ENCODE measurements around the gene PCDH19.

The PCDH19 gene

GRCh38 chrX:100297728-100298127 lies 112.3 kb downstream of the PCDH19 start:
- no peak overlapping the region for H3K9ac ChIP-seq (ENCODE audit: low read depth, low read length, poor library complexity, severe bottlenecking)
- no peak overlapping the region for H3K4me3 ChIP-seq (ENCODE audit: low read length, poor library complexity, severe bottlenecking)
- H2AFZ ChIP-seq (ENCODE audit: low read length), result no peak overlapping the region
- no peaks in the 10 kb centered on the region for H3K9me3 ChIP-seq (ENCODE audit: insufficient read depth, low read depth, low read length)
- no peak overlapping the region for H3K4me2 ChIP-seq (ENCODE audit: low read depth, low read length, poor library complexity, severe bottlenecking)
- H3K36me3 ChIP-seq (ENCODE audit: insufficient read depth, low read length), result no peaks in the 10 kb centered on the region
- H3K9me2 ChIP-seq (replicated peaks; ENCODE audit: low read depth, low read length), result no peaks in the 10 kb centered on the region
- no peaks in the 10 kb centered on the region for H3F3A ChIP-seq (ENCODE audit: low read depth)
- H3K27me3 ChIP-seq (ENCODE audit: insufficient read depth, low read length, poor library complexity, severe bottlenecking), result no peaks in the 10 kb centered on the region
- no peaks in the 10 kb centered on the region for H3K4me1 ChIP-seq (ENCODE audit: insufficient read depth, low read length, poor library complexity, severe bottlenecking)
- H3K79me2 ChIP-seq (ENCODE audit: insufficient read depth, low read length), result no peaks in the 10 kb centered on the region
- H4K20me1 ChIP-seq (ENCODE audit: insufficient read depth, low read length, poor library complexity, severe bottlenecking), result no peaks in the 10 kb centered on the region
- TF ChIP-seq CTCF (conservative IDR thresholded peaks at IDR 0.05; ENCODE audit: low read length), result no peak

- H3K4me2 ChIP-seq (ENCODE audit: low read depth, low read length, poor library complexity, severe bottlenecking), result no peak overlapping the region
- H3K9me3 ChIP-seq (ENCODE audit: insufficient read depth, low read depth, low read length), result no peaks in the 10 kb centered on the region
- no peak overlapping the region for H2AFZ ChIP-seq (ENCODE audit: low read length)
- no peaks in the 10 kb centered on the region for H3F3A ChIP-seq (ENCODE audit: low read depth)
- no peaks in the 10 kb centered on the region for H3K36me3 ChIP-seq (ENCODE audit: insufficient read depth, low read length)
- no peaks in the 10 kb centered on the region for H3K27me3 ChIP-seq (ENCODE audit: insufficient read depth, low read length, poor library complexity, severe bottlenecking)
- H4K20me1 ChIP-seq (ENCODE audit: insufficient read depth, low read length, poor library complexity, severe bottlenecking), result no peaks in the 10 kb centered on the region
- H3K4me1 ChIP-seq (ENCODE audit: insufficient read depth, low read length, poor library complexity, severe bottlenecking), result no peaks in the 10 kb centered on the region
- no peaks in the 10 kb centered on the region for H3K79me2 ChIP-seq (ENCODE audit: insufficient read depth, low read length)
- no peaks in the 10 kb centered on the region for H3K9me2 ChIP-seq (replicated peaks; ENCODE audit: low read depth, low read length)
- H3K9ac ChIP-seq (ENCODE audit: low read depth, low read length, poor library complexity, severe bottlenecking), result no peak overlapping the region
- TF ChIP-seq EZH2phosphoT487 (IDR thresholded peaks at IDR 0.05; ENCODE audit: borderline replicate concordance), result no peak
- no peak for TF ChIP-seq CTCF (conservative IDR thresholded peaks at IDR 0.05; ENCODE audit: low read length)
- H3K4me3 ChIP-seq (ENCODE audit: low read length, poor library complexity, severe bottlenecking), result no peak overlapping the region
Measured at GRCh38 chrX:100296183-100296753, 113.8 kb downstream of the PCDH19 start.

GRCh38 chrX:100294965-100295364 lies 115.1 kb downstream of the PCDH19 start:
- H3K4me1 ChIP-seq (ENCODE audit: insufficient read depth, low read length, poor library complexity, severe bottlenecking), result no peaks in the 10 kb centered on the region
- no peaks in the 10 kb centered on the region for H3K27me3 ChIP-seq (ENCODE audit: insufficient read depth, low read length, poor library complexity, severe bottlenecking)
- no peaks in the 10 kb centered on the region for H3K79me2 ChIP-seq (ENCODE audit: insufficient read depth, low read length)
- H3K4me2 ChIP-seq (ENCODE audit: low read depth, low read length, poor library complexity, severe bottlenecking), result no peak overlapping the region
- no peak overlapping the region for H2AFZ ChIP-seq (ENCODE audit: low read length)
- no peaks in the 10 kb centered on the region for H3K36me3 ChIP-seq (ENCODE audit: insufficient read depth, low read length)
- no peak overlapping the region for H3K9ac ChIP-seq (ENCODE audit: low read depth, low read length, poor library complexity, severe bottlenecking)
- H3K4me3 ChIP-seq (ENCODE audit: low read length, poor library complexity, severe bottlenecking), result no peak overlapping the region
- no peaks in the 10 kb centered on the region for H4K20me1 ChIP-seq (ENCODE audit: insufficient read depth, low read length, poor library complexity, severe bottlenecking)
- no peaks in the 10 kb centered on the region for H3K9me3 ChIP-seq (ENCODE audit: insufficient read depth, low read depth, low read length)
- H3K9me2 ChIP-seq (replicated peaks; ENCODE audit: low read depth, low read length), result no peaks in the 10 kb centered on the region
- H3F3A ChIP-seq (ENCODE audit: low read depth), result no peaks in the 10 kb centered on the region
- no peak for TF ChIP-seq CTCF (conservative IDR thresholded peaks at IDR 0.05; ENCODE audit: low read length)
- TF ChIP-seq EZH2phosphoT487 (IDR thresholded peaks at IDR 0.05; ENCODE audit: borderline replicate concordance), result no peak

All from Loucy (cell line).